HG03108 (cell line): Measurements from ENCODE around the gene LIPC.

Experiments
- ATAC-seq: cut with Tn5 transposase; IDR thresholded peaks from one replicate; pipeline ENCODE4 v1.9.1; 2021; ENCODE audit warnings: moderate library complexity; ENCODE audit not compliant: unreplicated experiment

Gene LIPC

DNA sequence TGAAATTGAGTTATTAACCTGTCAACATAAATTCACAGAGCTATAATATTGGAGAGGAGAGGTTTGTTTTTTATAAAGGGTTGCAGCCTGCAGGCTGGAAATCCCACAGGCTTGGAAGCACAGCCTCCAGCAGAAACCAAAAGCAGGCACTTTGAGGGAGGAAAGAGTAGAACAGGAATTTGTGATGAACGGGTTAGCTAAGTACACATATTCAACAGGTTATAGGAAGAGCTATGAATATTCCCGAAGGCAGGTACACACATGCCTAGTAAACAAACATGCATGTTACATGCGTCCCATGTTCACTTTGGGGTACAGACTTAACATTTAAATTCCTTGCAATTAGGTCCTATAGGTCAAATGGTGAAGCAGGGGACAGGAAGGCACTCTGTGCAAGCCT is 25.9 kb upstream of the LIPC start:
- ATAC-seq: no peak

DNA sequence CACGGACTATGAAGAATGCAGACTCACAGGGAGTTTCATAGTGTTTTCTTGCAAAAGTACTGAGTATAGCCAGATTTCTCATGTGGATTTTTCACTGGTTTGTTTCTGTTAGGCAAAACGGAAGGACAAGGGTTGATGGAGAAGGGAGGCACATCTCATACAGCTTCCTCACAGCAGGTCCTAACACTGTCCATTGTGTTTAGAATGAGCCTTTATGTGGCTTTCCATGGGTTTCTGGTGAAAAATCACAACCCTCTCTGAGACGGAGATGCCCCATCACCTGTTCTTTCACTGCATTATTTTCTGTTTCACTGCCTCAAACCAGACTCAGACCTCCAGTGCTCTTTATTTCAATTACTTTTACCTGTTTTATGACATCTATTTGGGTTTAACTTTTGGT is 25.0 kb upstream of the LIPC start:
- no peak for ATAC-seq

DNA sequence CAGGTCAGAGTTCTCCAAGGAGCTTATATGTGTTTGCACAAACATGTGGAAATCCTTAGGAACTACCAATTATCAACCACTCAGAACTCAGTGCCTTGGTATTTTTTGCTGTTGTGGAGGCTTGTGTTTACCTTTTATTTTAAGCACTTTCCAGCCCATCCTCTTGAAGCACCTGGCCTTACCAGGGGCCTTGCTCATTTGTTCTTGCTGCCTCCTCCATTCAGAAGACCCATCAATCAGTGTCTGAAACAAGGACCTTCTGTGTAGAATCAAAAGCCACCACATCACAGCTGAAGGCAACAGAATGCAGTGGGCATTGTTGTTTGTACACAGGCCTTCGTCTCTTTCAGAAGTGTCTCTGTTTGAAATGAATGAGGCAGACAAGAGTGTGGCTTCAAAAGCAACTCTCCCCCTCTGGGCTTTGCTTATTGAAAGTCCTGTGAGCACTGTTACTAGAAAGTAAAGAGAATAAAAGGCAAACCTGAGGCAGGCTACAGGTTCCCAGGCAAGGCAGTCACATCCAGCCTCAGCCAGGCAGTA is 24.5 kb upstream of the LIPC start:
- no peak for ATAC-seq

DNA sequence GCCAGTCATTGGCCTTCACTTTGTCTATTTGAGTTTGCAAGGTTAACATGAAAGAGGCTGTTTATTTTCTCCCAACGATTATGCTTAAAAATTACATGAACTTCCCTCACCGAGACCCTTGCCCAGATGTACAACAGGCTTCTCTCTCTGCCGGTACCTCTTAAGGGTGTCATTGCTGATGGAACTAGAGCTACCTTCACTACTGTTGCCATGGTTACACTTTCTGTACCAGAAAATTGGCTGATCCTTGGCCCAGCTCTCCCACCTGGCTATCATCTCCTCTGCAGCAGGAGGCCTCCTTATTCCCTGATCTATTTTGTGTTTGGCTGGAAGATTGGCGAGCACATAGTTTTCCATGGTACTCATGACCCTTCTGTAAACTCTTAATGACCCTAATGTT is 24.0 kb upstream of the LIPC start:
- no peak for ATAC-seq

DNA sequence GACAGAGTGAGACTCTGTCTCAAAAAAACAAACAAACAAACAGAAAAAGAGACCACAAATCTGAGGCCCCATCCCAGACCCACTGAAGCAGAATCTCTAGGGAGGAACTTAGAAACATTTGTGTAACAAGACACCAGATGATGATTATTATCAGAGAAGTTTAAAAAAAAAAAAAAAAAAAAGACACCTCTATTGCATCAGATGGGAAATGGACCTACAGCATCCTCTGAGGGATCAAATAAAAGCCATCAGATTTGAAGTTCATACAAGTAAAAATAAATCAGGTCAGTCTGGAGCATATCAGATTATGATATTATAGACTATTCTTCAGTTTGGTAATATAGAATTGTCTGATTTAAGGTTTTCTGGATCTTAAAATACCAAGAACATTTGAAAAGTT is 21.9 kb upstream of the LIPC start:
- no peak for ATAC-seq

DNA sequence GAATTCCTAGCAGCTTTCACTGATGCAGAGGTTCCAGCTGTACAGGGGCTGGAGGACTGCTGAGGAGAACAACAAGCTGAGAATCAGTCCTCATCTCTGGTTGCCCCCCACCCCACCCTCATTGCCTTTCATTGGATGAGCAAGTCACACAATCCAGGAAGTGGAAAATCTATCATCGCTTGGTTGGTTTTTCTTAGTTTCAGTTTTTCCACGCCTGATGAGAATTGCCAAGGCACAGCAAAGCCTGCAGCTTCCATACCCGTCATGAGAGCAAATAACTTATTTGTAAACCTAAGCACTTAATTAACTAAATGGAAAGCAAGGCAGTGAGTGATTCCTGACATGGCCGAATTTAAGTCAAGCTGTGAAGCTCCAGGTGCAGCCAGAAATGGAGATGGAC is 21.4 kb upstream of the LIPC start:
- no peak for ATAC-seq

DNA sequence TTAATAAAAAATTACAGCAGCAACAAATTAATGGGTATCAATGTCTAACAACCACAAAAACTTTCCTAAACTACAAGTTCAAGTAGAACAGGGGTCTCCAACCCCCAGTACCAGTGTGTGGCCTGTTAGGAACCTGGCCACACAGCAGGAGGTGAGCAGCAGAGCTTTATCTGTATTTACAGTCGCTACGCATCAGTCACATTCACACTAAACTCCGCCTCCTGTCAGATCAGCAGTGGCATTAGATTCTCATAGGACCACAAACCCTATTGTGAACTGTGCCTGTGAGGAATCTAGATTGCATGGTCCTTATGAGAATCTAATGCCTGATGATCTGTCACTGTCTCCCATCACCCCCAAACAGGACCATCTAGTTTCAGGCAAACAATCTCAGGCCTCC is 18.5 kb upstream of the LIPC start:
- no peak for ATAC-seq

DNA sequence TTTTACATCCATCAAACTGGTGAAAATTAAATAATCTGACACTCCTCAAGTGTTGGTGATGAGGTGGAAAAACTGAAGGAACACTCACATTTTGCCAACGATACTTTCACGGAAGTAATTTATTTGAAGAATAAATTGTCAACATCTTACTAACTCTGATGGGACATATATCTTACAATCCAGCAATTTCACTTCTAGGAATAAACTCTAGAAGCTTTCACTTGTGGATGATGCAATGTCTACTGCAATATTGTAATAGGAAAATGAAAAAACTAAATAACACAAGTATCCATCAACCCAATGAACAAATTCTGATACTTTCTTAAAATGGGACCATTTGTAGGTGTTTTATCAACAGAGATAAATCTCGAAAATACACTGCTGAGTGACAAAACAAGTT is 16.2 kb upstream of the LIPC start:
- ATAC-seq: no peak

DNA sequence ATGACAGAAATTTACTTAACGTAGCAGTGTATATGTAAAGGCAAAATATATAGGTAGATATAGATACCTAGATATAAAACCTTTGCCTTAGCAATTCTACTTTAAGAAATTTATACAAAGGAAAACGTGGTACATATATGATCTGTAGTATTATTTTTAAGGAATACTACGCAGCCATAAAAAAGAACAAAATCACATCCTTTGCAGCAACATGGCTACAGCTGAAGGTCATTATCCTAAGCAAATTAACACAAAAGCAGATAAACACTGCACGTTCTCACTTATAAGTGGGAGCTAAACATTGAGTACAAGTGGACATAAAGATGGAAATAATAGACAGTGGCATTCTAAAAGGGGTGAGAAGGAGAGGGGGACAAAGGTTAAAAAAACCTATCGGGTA is 14.8 kb upstream of the LIPC start:
- no peak for ATAC-seq

DNA sequence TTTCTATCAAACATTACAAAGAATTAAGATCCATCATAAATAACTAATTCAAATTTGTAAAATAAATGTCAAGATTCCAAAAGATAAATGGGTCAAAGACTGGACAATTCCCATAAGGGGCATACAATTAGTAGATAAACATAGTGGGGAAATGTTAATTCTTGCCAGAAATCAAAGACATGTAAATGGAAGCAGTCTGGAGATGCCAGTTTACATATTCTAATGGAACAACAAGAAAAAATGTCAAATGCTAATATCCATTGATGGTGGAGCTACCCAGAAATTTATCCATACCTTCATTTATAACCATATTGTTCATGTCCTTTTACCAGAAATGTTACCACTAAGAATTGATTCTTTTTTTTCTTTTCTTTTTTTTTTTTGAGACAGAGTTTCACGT is 13.7 kb upstream of the LIPC start:
- ATAC-seq: no peak

DNA sequence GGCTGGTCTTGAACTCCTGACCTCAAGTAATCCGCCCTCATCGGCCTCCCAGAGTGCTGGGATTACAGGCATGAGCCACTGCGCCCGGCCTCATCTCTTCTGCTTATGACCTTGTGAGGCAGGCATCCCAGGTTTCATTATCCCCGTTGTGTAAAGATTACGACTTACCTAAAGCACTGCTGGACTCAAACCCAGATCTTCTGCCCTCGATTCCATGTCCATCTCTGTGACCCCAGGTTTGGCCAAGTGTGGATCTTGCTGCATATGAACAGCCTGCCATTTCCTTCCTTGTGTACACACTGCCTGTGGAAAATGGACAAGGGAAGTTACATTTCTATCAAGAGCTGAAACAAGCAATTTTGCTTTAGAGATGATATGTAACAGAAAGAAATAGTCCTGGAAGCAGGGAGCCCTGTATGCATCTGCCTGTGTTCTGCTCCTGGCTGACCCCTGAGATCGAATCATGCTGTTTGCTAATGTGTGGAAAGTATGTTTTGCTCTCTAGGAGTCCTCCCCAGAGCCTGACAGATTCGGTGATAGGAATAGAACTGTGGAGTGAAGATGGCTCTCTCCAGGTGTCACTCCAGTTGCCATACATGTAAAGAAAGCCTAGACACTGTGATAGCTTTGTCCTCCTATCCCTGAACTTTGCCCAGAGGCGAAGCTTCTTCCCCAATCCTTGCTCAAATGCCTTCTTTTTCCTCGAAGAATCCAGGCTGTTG is 11.8 kb upstream of the LIPC start:
- ATAC-seq: no peak

DNA sequence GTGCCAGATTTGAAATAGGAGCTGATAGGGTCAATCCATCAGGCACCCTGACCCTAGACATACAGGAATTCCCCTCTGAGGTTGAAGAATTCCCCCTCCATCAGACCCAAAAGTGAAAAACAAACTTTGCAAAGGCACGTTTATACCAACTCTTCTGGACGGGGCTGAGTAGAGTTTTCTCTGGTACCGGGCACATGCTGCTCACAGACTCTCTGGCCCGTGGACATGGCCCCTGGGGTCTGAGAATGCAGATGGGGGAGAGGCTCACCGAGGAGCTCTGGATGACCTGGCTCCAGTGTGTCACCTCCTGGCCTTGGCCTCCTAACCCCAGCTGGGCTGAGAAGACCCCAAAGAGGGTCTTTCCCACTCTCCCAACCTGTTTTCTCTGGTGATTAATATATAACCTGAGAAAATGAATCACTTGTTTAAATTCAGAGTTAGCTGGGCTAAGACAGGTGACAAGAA is 11.2 kb upstream of the LIPC start:
- no peak for ATAC-seq

DNA sequence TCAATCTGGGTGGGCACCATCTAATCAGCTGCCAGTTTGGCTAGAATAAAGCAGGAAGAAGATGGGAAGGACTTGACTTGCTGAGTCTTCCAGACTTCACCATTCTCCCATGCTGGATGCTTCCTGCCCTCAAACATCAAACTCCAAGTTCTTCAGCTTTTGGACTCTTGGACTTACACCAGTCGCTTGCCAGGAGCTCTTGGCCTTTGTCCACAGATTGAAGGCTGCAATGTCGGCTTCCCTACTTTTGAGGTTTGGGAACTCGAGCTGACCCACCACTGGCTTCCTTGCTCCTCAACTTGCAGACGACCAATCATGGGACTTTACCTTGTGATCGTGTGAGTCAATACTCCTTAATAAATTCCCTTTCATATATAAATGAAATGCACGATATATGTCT is 8.6 kb upstream of the LIPC start:
- ATAC-seq: no peak

DNA sequence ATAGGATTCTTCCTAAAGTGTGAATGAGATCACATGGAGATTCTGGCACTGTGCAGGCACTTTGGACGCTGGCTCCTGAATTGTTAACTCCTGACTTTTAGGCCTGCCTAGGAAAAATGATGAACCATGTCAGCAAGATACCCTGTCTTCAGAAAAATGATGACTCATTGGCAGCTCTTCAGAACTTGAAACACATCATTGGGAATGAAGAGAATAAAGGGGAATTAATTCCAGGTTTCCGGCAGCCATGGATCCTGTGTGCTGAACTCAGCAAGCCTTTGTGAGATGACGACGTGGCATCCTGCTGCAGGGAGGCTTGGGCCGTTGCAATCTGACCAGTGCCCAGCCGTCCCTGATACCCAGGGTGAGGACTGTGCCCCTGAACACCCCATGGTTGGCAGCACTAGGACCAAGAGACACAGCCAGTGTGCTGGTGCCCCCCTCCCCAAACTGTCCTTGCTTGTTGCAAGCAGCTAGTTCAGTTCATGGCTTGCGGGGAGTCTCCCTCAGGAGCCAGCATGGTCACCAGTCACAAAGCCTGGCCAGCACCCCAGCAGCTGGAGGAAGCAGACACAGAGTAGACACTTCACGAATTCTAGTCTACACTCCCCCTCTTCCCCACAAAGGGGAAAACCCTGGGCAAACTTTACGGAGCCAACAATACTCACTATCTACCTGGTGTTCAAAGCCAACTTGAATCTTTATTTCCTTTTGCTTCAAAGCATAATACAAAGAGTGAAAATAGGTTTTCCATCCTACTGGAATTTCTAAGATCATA is 7.8 kb upstream of the LIPC start:
- ATAC-seq: no peak

DNA sequence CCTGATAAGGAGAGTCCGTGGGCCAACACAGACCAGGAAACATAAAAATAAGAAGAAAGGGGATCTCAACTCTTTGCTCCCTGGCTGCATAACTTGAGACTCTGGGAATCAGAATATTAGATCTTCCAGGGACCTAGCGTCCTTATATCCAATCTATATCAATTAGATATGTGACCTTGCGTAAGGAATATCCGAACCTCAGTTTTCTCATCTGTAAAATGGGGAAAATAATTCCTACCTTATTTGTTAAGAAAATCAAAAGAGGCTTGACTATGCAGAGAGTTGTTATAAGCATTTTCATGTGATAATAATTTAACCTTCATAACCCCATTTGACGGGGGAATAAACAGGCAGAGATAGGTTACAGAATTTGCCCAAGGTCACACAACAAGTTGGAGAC is 7.1 kb upstream of the LIPC start:
- ATAC-seq: no peak

DNA sequence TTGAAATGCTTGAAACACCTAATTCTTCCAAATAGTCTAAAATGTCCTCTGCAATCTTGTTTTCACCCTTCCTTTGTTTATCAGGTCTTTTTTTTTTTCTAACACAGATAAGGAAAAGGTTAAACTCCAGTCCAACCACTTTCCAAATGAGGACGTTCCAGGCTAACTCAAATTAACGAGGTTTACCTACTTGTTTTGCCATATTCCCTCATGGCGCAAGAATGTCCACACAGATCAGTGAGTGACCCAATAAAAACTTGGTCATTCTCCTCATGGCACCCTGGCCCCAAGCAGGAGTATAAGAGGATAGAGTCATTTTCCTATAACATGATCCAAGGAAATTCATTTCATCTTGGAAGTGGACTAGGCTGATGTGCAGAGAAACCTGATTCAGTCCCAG is 6.6 kb upstream of the LIPC start:
- ATAC-seq: no peak

DNA sequence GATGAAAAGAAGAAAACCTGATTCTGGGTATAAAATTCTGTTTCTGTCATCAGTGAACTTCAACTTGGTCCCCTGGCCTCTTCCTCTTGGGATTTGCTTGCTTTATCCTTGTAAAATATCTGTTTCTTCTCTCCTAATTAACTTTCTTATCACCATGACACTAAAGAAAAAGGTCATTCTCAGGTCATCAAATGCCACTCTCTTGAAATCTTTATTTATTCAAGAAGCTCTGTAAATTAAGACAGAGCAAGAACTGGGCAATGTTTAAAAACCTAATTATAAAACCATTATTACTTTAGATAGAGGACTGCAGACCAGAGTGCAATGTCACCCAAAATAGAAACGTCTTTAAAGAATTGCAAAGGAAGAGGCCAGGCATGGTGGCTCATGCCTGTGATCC is 6.0 kb upstream of the LIPC start:
- no peak for ATAC-seq

DNA sequence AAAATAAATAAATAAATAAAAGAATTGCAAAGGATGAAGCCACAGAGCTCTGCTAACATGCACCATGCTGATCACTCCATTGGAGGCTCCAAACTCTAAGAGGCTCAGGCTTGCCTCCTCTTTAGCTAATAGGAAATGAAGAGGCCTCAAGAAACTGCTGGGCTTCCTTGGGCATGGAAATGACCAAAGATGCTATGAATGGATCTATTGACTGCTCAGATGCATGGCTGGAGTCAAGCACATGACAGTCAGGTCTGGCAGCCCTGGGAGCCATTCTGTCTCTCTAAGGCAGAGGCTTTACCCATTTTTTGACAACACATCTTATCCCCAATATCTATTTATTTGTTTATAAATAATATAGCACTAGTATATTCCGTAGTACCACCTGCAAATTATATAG is 5.3 kb upstream of the LIPC start:
- no peak for ATAC-seq

DNA sequence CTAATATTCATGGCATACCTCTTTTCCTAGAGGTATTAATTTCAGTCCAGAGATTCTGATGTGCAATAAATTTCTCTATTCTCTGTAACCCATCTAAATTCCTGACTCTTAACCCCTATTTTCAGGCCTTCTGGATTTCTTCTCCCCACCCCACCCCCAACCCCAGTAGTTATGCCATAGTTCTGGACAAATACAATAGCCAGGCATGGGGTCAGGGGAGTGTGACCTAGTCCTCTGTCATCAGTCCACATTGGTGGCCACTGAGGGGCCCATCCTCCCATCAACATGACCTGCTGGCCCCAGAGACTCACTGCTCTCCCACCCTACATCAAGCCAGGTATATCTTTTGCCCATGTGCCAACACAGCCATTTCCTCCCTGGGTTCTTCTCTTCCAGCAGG is 3.8 kb upstream of the LIPC start:
- ATAC-seq: no peak

DNA sequence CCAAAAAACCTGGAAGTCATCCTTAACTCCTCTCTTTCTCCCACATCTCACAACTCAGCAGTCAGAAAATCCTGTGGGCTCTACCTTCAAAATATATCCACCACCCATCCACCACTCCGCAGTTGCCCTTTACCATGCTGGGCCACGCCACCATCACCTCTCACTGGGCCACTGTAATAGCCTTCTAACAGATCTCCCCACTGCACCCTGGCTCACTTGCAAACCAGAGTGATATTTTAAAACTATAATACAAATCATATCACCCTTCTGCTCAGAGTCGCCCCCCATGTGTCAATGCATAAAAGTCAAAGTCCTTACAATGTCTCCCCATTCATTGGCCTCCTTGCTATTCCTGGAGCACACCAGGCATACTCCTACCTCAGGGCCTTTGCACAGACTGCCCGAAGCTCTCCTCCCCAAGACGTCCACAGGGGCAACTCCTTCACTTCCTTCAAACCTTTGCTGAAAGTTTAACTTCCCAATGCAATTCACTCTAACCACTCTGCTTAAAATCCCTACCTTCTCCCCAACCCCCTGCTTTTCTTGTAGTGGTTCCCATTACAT is 1.5 kb upstream of the LIPC start:
- ATAC-seq: no peak

DNA sequence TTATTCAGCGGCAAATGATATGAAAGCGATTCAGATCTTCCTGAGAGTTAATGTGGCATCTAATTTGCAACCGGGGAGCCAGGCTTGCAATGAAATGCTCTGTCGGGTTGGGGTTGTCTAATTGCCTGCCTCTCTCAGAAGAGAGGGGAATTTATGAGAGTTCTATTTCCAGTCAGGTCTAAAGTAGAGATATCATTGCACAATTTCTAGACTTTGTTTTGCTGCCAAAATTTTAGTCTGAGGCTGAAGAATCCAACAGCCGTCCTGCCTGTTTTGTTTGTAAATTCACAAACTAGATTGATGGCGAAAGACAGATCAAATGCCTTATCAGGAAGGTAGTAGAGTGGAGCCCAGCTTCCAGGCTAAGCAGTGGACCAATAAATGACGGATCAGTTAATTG is 610 bp downstream of the LIPC start:
- ATAC-seq: no peak
